ENCODE data around the gene SH2D3A. TPM values are rescaled to one million over a fixed set of nuclear protein-coding genes. Genes with fewer than 3 reads are reported as not detected.

Gene SH2D3A
- polyA plus RNA-seq = 10 to 100 TPM; 29.6 to 48.7 TPM

DNA sequence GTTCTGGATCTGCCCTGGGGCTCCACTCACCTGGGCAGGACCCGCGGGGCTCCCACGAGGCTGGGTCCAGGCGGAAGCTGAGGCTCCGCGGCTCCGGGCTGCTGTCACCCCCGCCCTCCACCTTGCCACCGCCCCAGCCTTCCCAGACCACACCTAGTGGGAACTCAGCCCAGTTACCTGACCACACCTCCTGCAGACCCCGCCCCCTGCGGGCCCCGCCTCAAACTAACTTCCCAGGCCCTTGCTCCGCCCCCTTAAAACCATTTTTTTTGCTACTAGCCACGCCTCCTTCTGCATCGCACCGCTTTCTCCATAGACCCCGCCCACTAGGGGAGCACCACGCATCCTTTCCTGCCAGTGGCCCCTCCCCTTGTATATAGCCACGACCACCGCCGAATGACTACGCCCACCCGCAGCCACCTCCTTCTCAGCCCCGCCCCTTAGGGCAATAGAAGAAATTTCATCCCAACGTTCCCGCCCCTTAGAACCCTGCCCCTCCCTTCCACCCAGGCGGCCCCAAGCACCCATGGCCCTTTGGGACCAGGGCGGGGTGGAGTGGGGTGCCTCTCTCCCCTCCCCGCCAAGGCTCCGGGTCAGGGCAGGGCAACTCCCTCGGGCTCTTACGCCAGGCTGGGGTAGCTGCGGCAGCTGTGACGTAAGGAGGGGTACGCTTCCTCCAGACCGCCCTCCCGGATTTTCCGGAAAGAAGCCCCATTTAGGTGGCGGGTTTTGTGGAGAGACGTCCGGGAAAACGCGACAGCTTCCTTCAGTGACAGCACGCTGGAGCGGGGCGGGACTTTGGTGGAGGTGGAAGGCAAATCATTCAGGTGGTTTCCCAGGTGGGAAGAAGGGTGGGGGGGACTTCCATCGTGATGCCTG, at the start of gene SH2D3A:
Gene SH2D3A, minus strand, starts transcription at position 79 of the 879 bp plus-strand sequence. CDS start 3,687 bp downstream, outside the sequence.
- WGBS, 2 donors = 2 to 3% methylated on average over 43 to 47 of the region's 47 CpGs
- peak within 1 kb of the TSS; percentile 60 to 64 for H3K4me3 ChIP-seq (ENCODE audit: low read depth in 1 of 2, low read length in 2 of 2)
- H3K9me3 ChIP-seq (ENCODE audit: control insufficient read depth in 2 of 2, insufficient read depth in 1 of 2, low read depth in 1 of 2, low read length in 1 of 2) = no peaks in the 10 kb centered on the region
- peaks cover 0 to 2% of the 10 kb centered on the region in 2 donors for H3K36me3 ChIP-seq (ENCODE audit: control insufficient read depth in 2 of 2, insufficient read depth in 2 of 2, low read length in 1 of 2)
- peaks cover 3% of the 10 kb centered on the region in 2 donors for H3K4me1 ChIP-seq (ENCODE audit: control insufficient read depth in 2 of 2, insufficient read depth in 2 of 2, low read length in 1 of 2)
- H3K27ac ChIP-seq (ENCODE audit: low read depth in 2 of 2, low read length in 1 of 2) = peak within 1 kb of the TSS; percentile 91 to 98
- no peaks in the 10 kb centered on the region for H3K27me3 ChIP-seq (ENCODE audit: control insufficient read depth in 1 of 2, insufficient read depth in 2 of 2, low read length in 2 of 2)

GRCh38 chr19:6813659-6814058, 46.4 kb upstream of the SH2D3A start:
- Histone ChIP-seq H3K27ac (ENCODE audit: low read depth in 2 of 2, low read length in 1 of 2) (no peak overlapping the region), H3K9me3 (ENCODE audit: control insufficient read depth in 2 of 2, insufficient read depth in 1 of 2, low read depth in 1 of 2, low read length in 1 of 2) (no peaks in the 10 kb centered on the region), H3K27me3 (ENCODE audit: control insufficient read depth in 1 of 2, insufficient read depth in 2 of 2, low read length in 2 of 2) (no peaks in the 10 kb centered on the region), H3K4me3 (ENCODE audit: low read depth in 1 of 2, low read length in 2 of 2) (no peak overlapping the region), H3K36me3 (ENCODE audit: control insufficient read depth in 2 of 2, insufficient read depth in 2 of 2, low read length in 1 of 2) (no peaks in the 10 kb centered on the region), H3K4me1 (ENCODE audit: control insufficient read depth in 2 of 2, insufficient read depth in 2 of 2, low read length in 1 of 2) (no peaks in the 10 kb centered on the region)
- WGBS, 2 donors = 80 to 90% methylated on average over 4 of the region's 4 CpGs

DNA sequence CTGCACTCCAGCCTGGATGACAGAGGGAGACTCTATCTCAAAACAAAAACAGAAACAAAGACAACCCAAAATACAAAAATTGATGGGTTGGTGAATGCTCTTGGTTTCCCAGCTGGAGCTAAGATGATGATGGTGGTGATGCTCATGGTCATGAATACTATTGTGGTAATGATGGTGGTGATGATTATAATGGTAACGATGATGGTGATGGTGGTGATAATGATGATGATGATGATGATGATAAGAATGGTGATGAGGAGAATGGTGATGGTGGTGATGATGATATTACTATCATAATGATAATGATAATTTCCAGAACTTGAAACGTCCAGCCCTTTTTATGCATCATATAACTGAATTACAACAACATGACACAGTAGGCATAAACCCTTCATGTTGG, 45.4 kb upstream of the SH2D3A start:
- H3K27me3 ChIP-seq (ENCODE audit: control insufficient read depth in 1 of 2, insufficient read depth in 2 of 2, low read length in 2 of 2) = no peaks in the 10 kb centered on the region
- H3K36me3 ChIP-seq (ENCODE audit: control insufficient read depth in 2 of 2, insufficient read depth in 2 of 2, low read length in 1 of 2) = no peaks in the 10 kb centered on the region
- H3K4me3 ChIP-seq (ENCODE audit: low read depth in 1 of 2, low read length in 2 of 2) = no peak overlapping the region
- H3K4me1 ChIP-seq (ENCODE audit: control insufficient read depth in 2 of 2, insufficient read depth in 2 of 2, low read length in 1 of 2) = no peaks in the 10 kb centered on the region
- H3K9me3 ChIP-seq (ENCODE audit: control insufficient read depth in 2 of 2, insufficient read depth in 1 of 2, low read depth in 1 of 2, low read length in 1 of 2) = no peaks in the 10 kb centered on the region
- no peak overlapping the region for H3K27ac ChIP-seq (ENCODE audit: low read depth in 2 of 2, low read length in 1 of 2)
- 88 to 92% methylated on average over 2 of the region's 2 CpGs for WGBS, 2 donors

DNA sequence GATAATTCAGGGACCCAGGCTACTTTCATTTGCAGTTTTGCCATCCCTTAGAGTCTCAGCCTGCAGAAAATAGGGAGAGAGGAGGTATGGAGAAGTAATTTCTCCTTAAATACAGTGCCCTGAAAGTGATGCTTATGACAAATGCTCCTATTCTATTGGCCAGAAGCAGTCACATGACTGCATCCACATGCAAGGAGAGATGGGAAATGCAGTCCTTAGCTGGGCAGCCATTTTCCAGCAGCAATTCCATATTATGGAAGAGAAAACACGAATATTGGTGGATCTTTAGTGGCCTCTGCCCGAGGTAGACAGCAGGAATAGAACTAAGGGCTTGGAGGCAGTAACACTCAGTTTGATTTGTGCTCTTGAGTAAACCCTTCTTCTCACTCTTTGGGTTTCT, 44.7 kb upstream of the SH2D3A start:
- no peaks in the 10 kb centered on the region for H3K36me3 ChIP-seq (ENCODE audit: control insufficient read depth in 2 of 2, insufficient read depth in 2 of 2, low read length in 1 of 2)

GRCh38 chr19:6811378-6811777, 44.1 kb upstream of the SH2D3A start:
- no peak overlapping the region for H3K4me3 ChIP-seq (ENCODE audit: low read depth in 1 of 2, low read length in 2 of 2)
- H3K9me3 ChIP-seq (ENCODE audit: control insufficient read depth in 2 of 2, insufficient read depth in 1 of 2, low read depth in 1 of 2, low read length in 1 of 2) = no peaks in the 10 kb centered on the region
- no peaks in the 10 kb centered on the region for H3K4me1 ChIP-seq (ENCODE audit: control insufficient read depth in 2 of 2, insufficient read depth in 2 of 2, low read length in 1 of 2)
- no peak overlapping the region for H3K27ac ChIP-seq (ENCODE audit: low read depth in 2 of 2, low read length in 1 of 2)
- no peaks in the 10 kb centered on the region for H3K27me3 ChIP-seq (ENCODE audit: control insufficient read depth in 1 of 2, insufficient read depth in 2 of 2, low read length in 2 of 2)
- 70 to 78% methylated on average over 3 of the region's 3 CpGs for WGBS, 2 donors
- H3K36me3 ChIP-seq (ENCODE audit: control insufficient read depth in 2 of 2, insufficient read depth in 2 of 2, low read length in 1 of 2) = no peaks in the 10 kb centered on the region

More for the DNA sequence above, 44.7 kb upstream of the SH2D3A start:
- Histone ChIP-seq H3K4me3 (ENCODE audit: low read depth in 1 of 2, low read length in 2 of 2) (no peak overlapping the region), H3K9me3 (ENCODE audit: control insufficient read depth in 2 of 2, insufficient read depth in 1 of 2, low read depth in 1 of 2, low read length in 1 of 2) (no peaks in the 10 kb centered on the region), H3K4me1 (ENCODE audit: control insufficient read depth in 2 of 2, insufficient read depth in 2 of 2, low read length in 1 of 2) (no peaks in the 10 kb centered on the region), H3K27ac (ENCODE audit: low read depth in 2 of 2, low read length in 1 of 2) (no peak overlapping the region), H3K27me3 (ENCODE audit: control insufficient read depth in 1 of 2, insufficient read depth in 2 of 2, low read length in 2 of 2) (no peaks in the 10 kb centered on the region)
- WGBS, 2 donors = 39 to 43% methylated on average over 2 of the region's 2 CpGs

DNA sequence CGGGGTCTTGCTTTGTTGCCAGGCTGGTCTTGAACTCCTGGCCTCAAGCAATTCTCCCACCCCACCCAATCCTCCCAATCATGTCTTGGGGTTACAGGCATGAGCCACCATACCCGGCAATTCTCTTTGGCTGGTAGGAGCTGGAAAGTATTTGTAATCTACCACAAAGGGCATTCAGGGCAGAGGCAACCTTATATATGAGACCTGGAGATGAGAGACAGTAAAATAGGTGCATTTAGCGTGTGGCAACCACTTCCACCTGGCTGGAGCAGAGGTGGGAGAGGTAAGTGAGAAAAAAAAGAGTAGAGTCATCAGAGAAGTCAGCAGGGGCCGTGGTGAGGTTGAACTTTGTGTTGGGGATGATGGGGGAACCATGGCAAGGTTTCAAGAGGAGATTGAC, 42.0 kb upstream of the SH2D3A start:
- 72 to 76% methylated on average over 4 of the region's 4 CpGs for WGBS, 2 donors
- Histone ChIP-seq H3K9me3 (ENCODE audit: control insufficient read depth in 2 of 2, insufficient read depth in 1 of 2, low read depth in 1 of 2, low read length in 1 of 2) (no peaks in the 10 kb centered on the region), H3K4me3 (ENCODE audit: low read depth in 1 of 2, low read length in 2 of 2) (no peak overlapping the region), H3K36me3 (ENCODE audit: control insufficient read depth in 2 of 2, insufficient read depth in 2 of 2, low read length in 1 of 2) (no peaks in the 10 kb centered on the region), H3K4me1 (ENCODE audit: control insufficient read depth in 2 of 2, insufficient read depth in 2 of 2, low read length in 1 of 2) (no peaks in the 10 kb centered on the region), H3K27me3 (ENCODE audit: control insufficient read depth in 1 of 2, insufficient read depth in 2 of 2, low read length in 2 of 2) (no peaks in the 10 kb centered on the region), H3K27ac (ENCODE audit: low read depth in 2 of 2, low read length in 1 of 2) (no peak overlapping the region)

GRCh38 chr19:6808494-6808893, 41.3 kb upstream of the SH2D3A start:
- Histone ChIP-seq H3K36me3 (ENCODE audit: control insufficient read depth in 2 of 2, insufficient read depth in 2 of 2, low read length in 1 of 2) (no peaks in the 10 kb centered on the region), H3K4me1 (ENCODE audit: control insufficient read depth in 2 of 2, insufficient read depth in 2 of 2, low read length in 1 of 2) (no peaks in the 10 kb centered on the region), H3K9me3 (ENCODE audit: control insufficient read depth in 2 of 2, insufficient read depth in 1 of 2, low read depth in 1 of 2, low read length in 1 of 2) (no peaks in the 10 kb centered on the region), H3K27me3 (ENCODE audit: control insufficient read depth in 1 of 2, insufficient read depth in 2 of 2, low read length in 2 of 2) (no peaks in the 10 kb centered on the region), H3K4me3 (ENCODE audit: low read depth in 1 of 2, low read length in 2 of 2) (no peak overlapping the region), H3K27ac (ENCODE audit: low read depth in 2 of 2, low read length in 1 of 2) (no peak overlapping the region)
- WGBS, 2 donors = 94 to 100% methylated on average over 1 of the region's 1 CpG

GRCh38 chr19:6807291-6807690, 40.1 kb upstream of the SH2D3A start:
- Histone ChIP-seq H3K27ac (ENCODE audit: low read depth in 2 of 2, low read length in 1 of 2) (no peak overlapping the region), H3K4me1 (ENCODE audit: control insufficient read depth in 2 of 2, insufficient read depth in 2 of 2, low read length in 1 of 2) (no peaks in the 10 kb centered on the region), H3K27me3 (ENCODE audit: control insufficient read depth in 1 of 2, insufficient read depth in 2 of 2, low read length in 2 of 2) (no peaks in the 10 kb centered on the region), H3K9me3 (ENCODE audit: control insufficient read depth in 2 of 2, insufficient read depth in 1 of 2, low read depth in 1 of 2, low read length in 1 of 2) (no peaks in the 10 kb centered on the region), H3K36me3 (ENCODE audit: control insufficient read depth in 2 of 2, insufficient read depth in 2 of 2, low read length in 1 of 2) (no peaks in the 10 kb centered on the region), H3K4me3 (ENCODE audit: low read depth in 1 of 2, low read length in 2 of 2) (no peak overlapping the region)
- WGBS, 2 donors = 90 to 92% methylated on average over 5 of the region's 5 CpGs

DNA sequence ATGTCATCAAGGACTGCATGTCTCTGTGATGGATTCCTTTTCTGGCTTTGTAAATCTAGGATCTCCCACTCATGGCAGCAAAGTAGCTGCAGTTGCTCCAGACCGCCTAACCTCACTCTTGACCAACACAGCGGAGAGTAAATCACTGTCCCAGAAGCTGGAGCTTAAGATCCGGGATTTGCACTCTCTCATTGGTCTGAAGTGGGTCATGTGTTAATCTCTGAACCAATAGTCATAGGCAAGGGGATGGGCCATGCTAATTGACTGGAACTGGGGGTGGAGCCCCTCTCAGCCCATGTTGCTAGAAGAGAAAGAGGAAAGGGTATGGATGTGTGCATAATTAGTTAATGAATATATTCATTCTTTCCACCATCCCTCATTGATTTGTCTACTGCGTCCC, 39.3 kb upstream of the SH2D3A start:
- Histone ChIP-seq H3K4me1 (ENCODE audit: control insufficient read depth in 2 of 2, insufficient read depth in 2 of 2, low read length in 1 of 2) (peaks cover 3% of the 10 kb centered on the region in 2 donors), H3K4me3 (ENCODE audit: low read depth in 1 of 2, low read length in 2 of 2) (no peak overlapping the region), H3K9me3 (ENCODE audit: control insufficient read depth in 2 of 2, insufficient read depth in 1 of 2, low read depth in 1 of 2, low read length in 1 of 2) (no peaks in the 10 kb centered on the region), H3K27me3 (ENCODE audit: control insufficient read depth in 1 of 2, insufficient read depth in 2 of 2, low read length in 2 of 2) (no peaks in the 10 kb centered on the region), H3K36me3 (ENCODE audit: control insufficient read depth in 2 of 2, insufficient read depth in 2 of 2, low read length in 1 of 2) (no peaks in the 10 kb centered on the region), H3K27ac (ENCODE audit: low read depth in 2 of 2, low read length in 1 of 2) (no peak overlapping the region)
- 85 to 86% methylated on average over 4 of the region's 4 CpGs for WGBS, 2 donors

DNA sequence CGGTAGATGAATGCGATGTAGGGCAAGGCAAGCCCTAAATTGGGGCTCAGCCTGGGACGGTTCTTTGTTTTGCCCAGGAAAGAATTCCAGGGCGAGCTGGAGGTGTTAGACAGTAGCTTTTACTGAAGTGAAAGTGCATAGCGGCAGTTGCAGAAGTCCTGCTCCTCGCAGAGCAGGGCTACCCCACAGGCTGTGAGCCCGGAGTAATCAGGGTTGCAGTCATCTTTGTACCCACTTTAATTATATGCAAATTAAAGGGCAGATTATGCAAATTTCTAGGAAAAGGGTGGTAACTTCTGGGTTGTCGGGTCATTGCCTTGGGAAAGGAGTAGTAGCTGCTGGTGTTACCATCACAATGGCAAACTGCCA, 35.8 kb upstream of the SH2D3A start:
- H3K36me3 ChIP-seq (ENCODE audit: control insufficient read depth in 2 of 2, insufficient read depth in 2 of 2, low read length in 1 of 2) = no peaks in the 10 kb centered on the region
- peaks cover 5 to 8% of the 10 kb centered on the region in 2 donors for H3K4me1 ChIP-seq (ENCODE audit: control insufficient read depth in 2 of 2, insufficient read depth in 2 of 2, low read length in 1 of 2)
- no peaks in the 10 kb centered on the region for H3K27me3 ChIP-seq (ENCODE audit: control insufficient read depth in 1 of 2, insufficient read depth in 2 of 2, low read length in 2 of 2)
- 65 to 69% methylated on average over 8 of the region's 8 CpGs for WGBS, 2 donors
- H3K9me3 ChIP-seq (ENCODE audit: control insufficient read depth in 2 of 2, insufficient read depth in 1 of 2, low read depth in 1 of 2, low read length in 1 of 2) = no peaks in the 10 kb centered on the region
- peak overlapping the region in 1 of 2 donors; percentile 16 for H3K27ac ChIP-seq (ENCODE audit: low read depth in 2 of 2, low read length in 1 of 2)
- no peak overlapping the region for H3K4me3 ChIP-seq (ENCODE audit: low read depth in 1 of 2, low read length in 2 of 2)

Measured in esophagus (tissue), 2 donors.